A549 (cell line): ENCODE results near the gene RRM1. TPM values are rescaled to one million over a fixed set of nuclear protein-coding genes. Genes with fewer than 3 reads are reported as not detected.

Experiments
- ATAC-seq, 2 experiments: fragments of 200-7000 bp in 1 of 2; fragments of >200 bp in 1 of 2; cut with Nextera tagmentation in 1 of 2; cut with Tn5 transposase in 1 of 2; 3 replicates each; pipeline versions ENCODE4 v1.8.0 to v1.9.1; 2018 to 2020; ENCODE audit warnings: mild to moderate bottlenecking in 1 of 2, moderate library complexity in 1 of 2
- CTCF ChIA-PET: fragments of 300-600 bp; sonication (Branson Sonifier 250); formaldehyde crosslinking; extraction: SDS; loops from one replicate; lab custom pipeline; 2021; ENCODE audit warnings: antibody characterized with exemption, inconsistent platforms; lab: Yijun Ruan, JAX
- POLR2A ChIA-PET: fragments of 350-600 bp; formaldehyde crosslinking; extraction: SDS; loops from one replicate; lab custom pipeline; 2021; ENCODE audit warnings: antibody characterized with exemption, inconsistent platforms; lab: Yijun Ruan, JAX
- DNase-seq, 2 experiments: peaks; one replicate each; pipeline versions ENCODE4 v3.0.0 to v3.0.0-alpha.2; 2011 to 2016; ENCODE audit warnings: low read depth in 1 of 2, low spot score in 1 of 2
- FAIRE-seq: peaks from 2 replicates; lab custom pipeline; 2011; peaks lifted over from hg19 to GRCh38; lab: Jason Lieb, UNC
- H3K27ac ChIP-seq, 2 experiments: fragments of >200 bp; sonication (Bioruptor Twin); formaldehyde crosslinking; 3 replicates each; pipeline ENCODE4 v1.5.1; 2016 to 2017
- H3K4me1 ChIP-seq: fragments of >200 bp; sonication (Bioruptor Twin); formaldehyde crosslinking; 3 replicates; pipeline ENCODE4 v1.6.1; 2016
- H3K4me2 ChIP-seq: fragments of >200 bp; sonication (Bioruptor Twin); formaldehyde crosslinking; 3 replicates; pipeline ENCODE4 v1.6.1; 2016
- H3K4me3 ChIP-seq: fragments of >200 bp; sonication (Bioruptor Twin); formaldehyde crosslinking; 3 replicates; pipeline ENCODE4 v1.5.1; 2016
- H3K9me3 ChIP-seq: fragments of >200 bp; sonication (Bioruptor Twin); formaldehyde crosslinking; 3 replicates; pipeline ENCODE4 v1.6.1; 2016
- CBX2 ChIP-seq: fragments of 200-600 bp; sonication (generic); IDR thresholded peaks from 2 replicates; pipeline ENCODE4 v1.6.1; 2016; ENCODE audit warnings: low read depth, mild to moderate bottlenecking, borderline replicate concordance
- CHD4 ChIP-seq: fragments of 200-600 bp; sonication (generic); IDR thresholded peaks from 2 replicates; pipeline ENCODE4 v1.6.1; 2016; ENCODE audit warnings: antibody characterized with exemption, mild to moderate bottlenecking, borderline replicate concordance
- EHMT2 ChIP-seq: fragments of 200-600 bp; sonication (generic); IDR thresholded peaks from 2 replicates; pipeline ENCODE4 v1.6.1; 2016; ENCODE audit warnings: antibody characterized with exemption, low read depth, mild to moderate bottlenecking, moderate library complexity
- FOSB ChIP-seq: fragments of 250-450 bp; sonication (Bioruptor Pico); IDR thresholded peaks from 2 replicates; pipeline ENCODE4 v1.5.0; 2020; ENCODE audit warnings: mild to moderate bottlenecking, moderate library complexity
- HDAC2 ChIP-seq: fragments of 200-600 bp; sonication (generic); IDR thresholded peaks from 2 replicates; pipeline ENCODE4 v1.6.1; 2016
- HOXA7 ChIP-seq: fragments of 250-450 bp; sonication (Bioruptor Pico); IDR thresholded peaks from 2 replicates; pipeline ENCODE4 v1.5.0; 2020; ENCODE audit warnings: mild to moderate bottlenecking, moderate library complexity
- JUN ChIP-seq, 2 experiments: fragments of >200 bp; sonication (Bioruptor Twin); formaldehyde crosslinking; IDR thresholded peaks; 2 replicates in 1 of 2; 3 replicates in 1 of 2; pipeline ENCODE4 v1.6.1; 2016 to 2017
- JUNB ChIP-seq: fragments of >200 bp; sonication (Bioruptor Twin); formaldehyde crosslinking; IDR thresholded peaks from 2 replicates; pipeline ENCODE4 v1.6.1; 2016
- KDM5A ChIP-seq: fragments of 200-600 bp; sonication (generic); IDR thresholded peaks from 2 replicates; pipeline ENCODE4 v1.6.1; 2016; ENCODE audit warnings: antibody characterized with exemption, mild to moderate bottlenecking
- MAFK ChIP-seq: fragments of 450-650 bp; IDR thresholded peaks from 2 replicates; pipeline ENCODE4 v1.6.1; 2014; ENCODE audit not compliant: partially characterized antibody
- NFE2L2 ChIP-seq: fragments of 150-350 bp; conservative IDR thresholded peaks from 2 replicates; pipeline ENCODE4 v1.6.1; 2014; ENCODE audit warnings: low read length
- POLR2AphosphoS2 ChIP-seq: conservative IDR thresholded peaks from 2 replicates; pipeline ENCODE4 v1.6.1; 2012; ENCODE audit warnings: low read length, improper control_type of control experiment, inconsistent platforms
- RAD21 ChIP-seq, 2 experiments: fragments of >200 bp in 1 of 2; sonication (Bioruptor Twin) in 1 of 2; formaldehyde crosslinking in 1 of 2; IDR thresholded peaks in 1 of 2; conservative IDR thresholded peaks in 1 of 2; 2 replicates in 1 of 2; 3 replicates in 1 of 2; pipeline ENCODE4 v1.6.1; 2012 to 2018; ENCODE audit warnings: inconsistent platforms in 1 of 2
- RCOR1 ChIP-seq: fragments of 150-350 bp; IDR thresholded peaks from 2 replicates; pipeline ENCODE4 v1.6.1; 2014; ENCODE audit warnings: antibody characterized with exemption, low read length, low read depth
- RNF2 ChIP-seq: fragments of 200-600 bp; sonication (generic); IDR thresholded peaks from 2 replicates; pipeline ENCODE4 v1.6.1; 2016; ENCODE audit warnings: low read depth, mild to moderate bottlenecking, antibody characterized with exemption, moderate library complexity, borderline replicate concordance
- SREBF2 ChIP-seq: fragments of 450-650 bp; IDR thresholded peaks from 2 replicates; pipeline ENCODE4 v1.6.1; 2014; ENCODE audit warnings: mild to moderate bottlenecking, moderate library complexity
- TFCP2L1 ChIP-seq: fragments of 250-450 bp; sonication (Bioruptor Pico); IDR thresholded peaks from 2 replicates; pipeline ENCODE4 v1.5.0; 2021; ENCODE audit warnings: mild to moderate bottlenecking
- ZC3H11A ChIP-seq: fragments of 450-650 bp; IDR thresholded peaks from 2 replicates; pipeline ENCODE4 v1.6.1; 2014; ENCODE audit warnings: antibody characterized with exemption, mild to moderate bottlenecking
- ZFP36 ChIP-seq: fragments of 450-650 bp; IDR thresholded peaks from 2 replicates; pipeline ENCODE4 v1.6.1; 2014; ENCODE audit warnings: borderline replicate concordance; ENCODE audit not compliant: partially characterized antibody
- ZNF302 ChIP-seq: fragments of 250-450 bp; sonication (Bioruptor Pico); IDR thresholded peaks from 2 replicates; pipeline ENCODE4 v1.9.0; 2021; ENCODE audit warnings: inconsistent platforms, mild to moderate bottlenecking, moderate library complexity
- ZSCAN20 ChIP-seq: fragments of 250-450 bp; sonication (Bioruptor Pico); IDR thresholded peaks from 2 replicates; pipeline ENCODE4 v1.8.0; 2022; ENCODE audit warnings: mild to moderate bottlenecking, moderate library complexity
- WGBS: methylation state at CpG from one replicate; pipeline ENCODE4 v1.1.6; 2017; ENCODE audit errors: missing lambda C conversion rate; 5-methylcytosine and 5-hydroxymethylcytosine counted together
- polyA plus RNA-seq, 4 experiments: library from polyadenylated mRNA; depleted of rRNA in 3 of 4; stranded (reverse); fragments of >200 nt; fragmentation: RNase III in 1 of 4; extraction: RNeasy Plus Mini Kit Qiagen cat#74134 plus additional on column Dnase treatment in 1 of 4; gene quantifications; 2 replicates in 3 of 4; 3 replicates in 1 of 4; pipeline ENCODE4 v1.2.3, GENCODE V29; 2011 to 2017
- TF ChIP-seq, protein P1 (sequence below): IDR thresholded peaks from 2 replicates; pipeline ENCODE4 v1.6.1; 2012
- TF ChIP-seq, protein P2 (sequence below): IDR thresholded peaks from 2 replicates; pipeline ENCODE4 v1.6.1; 2012
- TF ChIP-seq, protein P3 (sequence below): fragments of 250-450 bp; sonication (Bioruptor Pico); IDR thresholded peaks from 2 replicates; pipeline ENCODE4 v1.5.0; 2021; ENCODE audit warnings: mild to moderate bottlenecking, moderate library complexity, borderline replicate concordance
- TF ChIP-seq, protein P4 (sequence below): fragments of >200 bp; sonication (Bioruptor Twin); formaldehyde crosslinking; IDR thresholded peaks from 2 replicates; pipeline ENCODE4 v1.6.1; 2016

The RRM1 gene
- polyA plus RNA-seq, 2 of the 4 experiments (the other 2 are of a cell fraction) = 91.4 to 120 TPM

DNA sequence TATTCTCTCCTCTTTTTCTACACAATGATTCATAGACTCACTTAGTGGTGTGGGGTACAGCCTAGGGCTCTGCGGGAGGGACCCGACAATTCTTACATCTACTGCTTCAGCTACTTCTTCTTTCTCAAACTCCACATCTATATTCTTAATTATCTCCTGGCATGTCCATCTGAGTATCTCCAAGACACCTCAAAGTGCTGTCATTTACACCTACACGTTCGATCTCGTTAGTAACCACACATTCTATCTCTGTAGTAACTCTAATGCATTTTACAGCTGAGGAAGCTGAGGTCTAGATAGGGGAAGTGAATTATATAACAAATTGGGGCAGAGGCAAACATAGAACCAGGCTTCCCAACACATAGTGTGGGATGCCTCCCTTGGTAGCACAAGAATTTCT, 27.7 kb upstream of the RRM1 start:
- ATAC-seq (no peak), FAIRE-seq (no peak), DNase-seq (no peak)
- no peaks in the 10 kb centered on the region for H3K9me3 ChIP-seq
- no peaks in the 10 kb centered on the region for H3K4me1 ChIP-seq
- CTCF ChIA-PET = interaction anchor here (0.6 to 15.7 kb wide), 3 partner anchors 10 to 919 kb away, joined by 3 to 919 read pairs (median 16); partner anchors contain the start of genes RHOG and STIM1
- TF ChIP-seq, protein P1, sequence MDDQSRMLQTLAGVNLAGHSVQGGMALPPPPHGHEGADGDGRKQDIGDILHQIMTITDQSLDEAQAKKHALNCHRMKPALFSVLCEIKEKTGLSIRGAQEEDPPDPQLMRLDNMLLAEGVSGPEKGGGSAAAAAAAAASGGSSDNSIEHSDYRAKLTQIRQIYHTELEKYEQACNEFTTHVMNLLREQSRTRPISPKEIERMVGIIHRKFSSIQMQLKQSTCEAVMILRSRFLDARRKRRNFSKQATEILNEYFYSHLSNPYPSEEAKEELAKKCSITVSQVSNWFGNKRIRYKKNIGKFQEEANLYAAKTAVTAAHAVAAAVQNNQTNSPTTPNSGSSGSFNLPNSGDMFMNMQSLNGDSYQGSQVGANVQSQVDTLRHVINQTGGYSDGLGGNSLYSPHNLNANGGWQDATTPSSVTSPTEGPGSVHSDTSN = no peak
- no peak for TF ChIP-seq HOXA7 (CRISPR knock-in tag)
- TF ChIP-seq, protein P2, sequence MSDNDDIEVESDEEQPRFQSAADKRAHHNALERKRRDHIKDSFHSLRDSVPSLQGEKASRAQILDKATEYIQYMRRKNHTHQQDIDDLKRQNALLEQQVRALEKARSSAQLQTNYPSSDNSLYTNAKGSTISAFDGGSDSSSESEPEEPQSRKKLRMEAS = no peak
- H3K4me3 ChIP-seq = no peak overlapping the region
- no peak overlapping the region for H3K4me2 ChIP-seq
- H3K27ac ChIP-seq = no peak overlapping the region
- POLR2A ChIA-PET = no interaction called here
- 76% methylated on average over 5 of the region's 5 CpGs for WGBS

DNA sequence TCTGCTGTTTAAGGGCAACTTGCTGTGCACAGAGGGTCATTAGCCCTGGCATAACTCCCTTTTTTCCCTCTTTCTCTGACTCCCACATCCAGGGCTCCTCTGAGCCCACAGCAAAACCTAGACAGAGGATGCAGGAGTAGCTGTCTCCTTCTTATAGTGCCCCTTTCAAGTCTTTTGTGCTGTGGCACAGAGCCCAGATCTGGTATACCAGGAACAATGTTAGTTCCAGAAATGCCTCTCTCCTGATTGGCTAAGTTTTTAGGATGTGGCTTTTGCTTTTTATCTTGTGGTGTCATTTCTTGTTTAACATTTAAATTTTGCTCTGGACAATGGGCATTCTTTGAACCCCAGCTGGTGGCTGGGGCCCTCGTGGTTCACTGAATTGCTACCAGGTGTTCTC, 25.6 kb upstream of the RRM1 start:
- no peaks in the 10 kb centered on the region for H3K9me3 ChIP-seq
- no peaks in the 10 kb centered on the region for H3K4me1 ChIP-seq
- FAIRE-seq (no peak), ATAC-seq (no peak), DNase-seq (no peak)
- H3K4me2 ChIP-seq = no peak overlapping the region
- no peak overlapping the region for H3K4me3 ChIP-seq
- TF ChIP-seq JUNB = no peak
- TF ChIP-seq, protein P2 = no peak
- TF ChIP-seq FOSB (CRISPR knock-in tag) = no peak
- TF ChIP-seq EHMT2 = no peak
- TF ChIP-seq ZC3H11A = no peak
- no peak for TF ChIP-seq RAD21 (conservative IDR thresholded peaks at IDR 0.05 in 1 of 2, IDR thresholded peaks at IDR 0.05 in 1 of 2)
- no peak for TF ChIP-seq MAFK
- TF ChIP-seq JUN (IDR thresholded peaks at IDR 0.05) = no peak
- TF ChIP-seq TFCP2L1 (CRISPR knock-in tag) = no peak
- no peak for TF ChIP-seq SREBF2
- WGBS = 88% methylated on average over 1 of the region's 1 CpG
- ChIA-PET CTCF (interaction anchor here (6.0 to 15.7 kb wide), 2 partner anchors 14 to 220 kb away, joined by 102 to 919 read pairs; partner anchors contain the start of genes RHOG and STIM1), POLR2A (no interaction called here)
- no peak overlapping the region for H3K27ac ChIP-seq

DNA sequence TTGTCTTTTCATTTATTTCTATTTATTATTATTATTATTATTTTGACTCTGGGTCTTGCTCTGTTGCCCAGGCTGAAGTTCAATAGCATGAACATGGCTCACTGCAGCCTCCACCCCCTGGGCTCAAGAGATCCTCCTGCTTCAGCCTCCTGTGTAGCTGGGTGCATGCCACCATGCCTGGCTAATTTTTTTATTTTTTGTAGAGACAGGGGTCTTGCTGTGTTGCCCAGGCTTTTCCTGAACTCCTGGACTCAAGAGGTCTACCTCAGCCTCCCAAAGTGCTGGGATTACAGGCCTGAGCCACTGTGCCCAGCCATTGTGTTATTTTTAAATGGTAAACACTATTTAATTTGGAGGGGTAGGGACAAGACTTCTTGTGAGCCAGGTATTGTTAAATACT, 23.3 kb upstream of the RRM1 start:
- POLR2A ChIA-PET = interaction anchor here (3.6 kb wide), 1 partner anchor 216 kb away, joined by 24 read pairs; the partner anchor contains the start of gene STIM1
- ATAC-seq (no peak), FAIRE-seq (no peak), DNase-seq (no peak)
- no peaks in the 10 kb centered on the region for H3K4me1 ChIP-seq
- H3K9me3 ChIP-seq = no peaks in the 10 kb centered on the region
- H3K4me3 ChIP-seq = no peak overlapping the region
- no peak overlapping the region for H3K27ac ChIP-seq
- CTCF ChIA-PET = interaction anchor here (1.0 to 15.7 kb wide), 11 partner anchors 10 to 263 kb away, joined by 3 to 919 read pairs (median 12); partner anchors contain the start of genes PGAP2, RHOG and STIM1
- TF ChIP-seq HDAC2 (no peak), ZNF302 (no peak), JUN (IDR thresholded peaks at IDR 0.05) (no peak), CHD4 (no peak), CBX2 (no peak), NFE2L2 (no peak), RNF2 (no peak), ZSCAN20 (CRISPR knock-in tag) (no peak), RCOR1 (no peak), ZFP36 (no peak), POLR2AphosphoS2 (no peak), MAFK (no peak), FOSB (CRISPR knock-in tag) (no peak), KDM5A (no peak), RAD21 (conservative IDR thresholded peaks at IDR 0.05 in 1 of 2, IDR thresholded peaks at IDR 0.05 in 1 of 2) (no peak)
- TF ChIP-seq, protein P3, sequence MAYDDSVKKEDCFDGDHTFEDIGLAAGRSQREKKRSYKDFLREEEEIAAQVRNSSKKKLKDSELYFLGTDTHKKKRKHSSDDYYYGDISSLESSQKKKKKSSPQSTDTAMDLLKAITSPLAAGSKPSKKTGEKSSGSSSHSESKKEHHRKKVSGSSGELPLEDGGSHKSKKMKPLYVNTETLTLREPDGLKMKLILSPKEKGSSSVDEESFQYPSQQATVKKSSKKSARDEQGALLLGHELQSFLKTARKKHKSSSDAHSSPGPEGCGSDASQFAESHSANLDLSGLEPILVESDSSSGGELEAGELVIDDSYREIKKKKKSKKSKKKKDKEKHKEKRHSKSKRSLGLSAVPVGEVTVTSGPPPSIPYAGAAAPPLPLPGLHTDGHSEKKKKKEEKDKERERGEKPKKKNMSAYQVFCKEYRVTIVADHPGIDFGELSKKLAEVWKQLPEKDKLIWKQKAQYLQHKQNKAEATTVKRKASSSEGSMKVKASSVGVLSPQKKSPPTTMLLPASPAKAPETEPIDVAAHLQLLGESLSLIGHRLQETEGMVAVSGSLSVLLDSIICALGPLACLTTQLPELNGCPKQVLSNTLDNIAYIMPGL (CRISPR knock-in tag) = no peak
- TF ChIP-seq, protein P1 = no peak
- TF ChIP-seq, protein P4, sequence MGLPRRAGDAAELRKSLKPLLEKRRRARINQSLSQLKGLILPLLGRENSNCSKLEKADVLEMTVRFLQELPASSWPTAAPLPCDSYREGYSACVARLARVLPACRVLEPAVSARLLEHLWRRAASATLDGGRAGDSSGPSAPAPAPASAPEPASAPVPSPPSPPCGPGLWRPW = no peak
- no peak overlapping the region for H3K4me2 ChIP-seq
